Trophoblast cell (in vitro differentiated cells and primary cell): ENCODE measurements around the gene ULK1.

Experiments used
- DNase-seq, 2 donors: peaks; one replicate each; pipeline ENCODE4 v3.0.0-alpha.2; 2016
- H2AFZ ChIP-seq: 2 replicates; pipeline ENCODE4 v1.6.1; 2013; ENCODE audit warnings: low read length, moderate library complexity, mild to moderate bottlenecking; ENCODE audit not compliant: insufficient read depth, poor library complexity
- H2AK5ac ChIP-seq: 2 replicates; pipeline ENCODE4 v1.6.1; 2013; ENCODE audit warnings: mild to moderate bottlenecking, low read length
- H2BK120ac ChIP-seq: 2 replicates; pipeline ENCODE4 v1.6.1; 2013; ENCODE audit warnings: low read length, mild to moderate bottlenecking, moderate library complexity; ENCODE audit not compliant: insufficient read depth, poor library complexity
- H2BK12ac ChIP-seq: 2 replicates; pipeline ENCODE4 v1.6.1; 2013; ENCODE audit warnings: mild to moderate bottlenecking, low read length, moderate library complexity
- H2BK5ac ChIP-seq: 2 replicates; pipeline ENCODE4 v1.6.1; 2013; ENCODE audit warnings: low read length, low read depth, moderate library complexity, mild to moderate bottlenecking; ENCODE audit not compliant: poor library complexity
- H3K14ac ChIP-seq: 2 replicates; pipeline ENCODE4 v1.6.1; 2013; ENCODE audit warnings: mild to moderate bottlenecking, low read length
- H3K18ac ChIP-seq: 2 replicates; pipeline ENCODE4 v1.6.1; 2013; ENCODE audit warnings: mild to moderate bottlenecking, low read length
- H3K23ac ChIP-seq: 2 replicates; pipeline ENCODE4 v1.6.1; 2013; ENCODE audit warnings: low read length
- H3K27ac ChIP-seq: 2 replicates; pipeline ENCODE4 v1.5.1; 2013; ENCODE audit warnings: low read depth, mild to moderate bottlenecking, inconsistent platforms, low read length, moderate library complexity
- H3K27me3 ChIP-seq: 2 replicates; pipeline ENCODE4 v1.6.1; 2013; ENCODE audit warnings: inconsistent platforms, mild to moderate bottlenecking, low read length, moderate library complexity; ENCODE audit not compliant: insufficient read depth
- H3K36me3 ChIP-seq, 2 experiments: 1 replicate in 1 of 2; 2 replicates in 1 of 2; pipeline ENCODE4 v1.6.1; 2013; ENCODE audit warnings: low read length in 2 of 2, mild to moderate bottlenecking in 2 of 2, moderate library complexity in 1 of 2; ENCODE audit not compliant: insufficient read depth in 2 of 2, control insufficient read depth in 1 of 2
- H3K4ac ChIP-seq: 2 replicates; pipeline ENCODE4 v1.6.1; 2013; ENCODE audit warnings: low read depth, mild to moderate bottlenecking, low read length, moderate library complexity
- H3K4me1 ChIP-seq, 2 experiments: 1 replicate in 1 of 2; 2 replicates in 1 of 2; pipeline ENCODE4 v1.6.1; 2013; ENCODE audit warnings: low read length in 2 of 2, mild to moderate bottlenecking in 2 of 2, moderate library complexity in 1 of 2; ENCODE audit not compliant: insufficient read depth in 2 of 2, control insufficient read depth in 1 of 2
- H3K4me2 ChIP-seq: 2 replicates; pipeline ENCODE4 v1.6.1; 2013; ENCODE audit warnings: inconsistent platforms, mild to moderate bottlenecking, low read length, moderate library complexity
- H3K4me3 ChIP-seq: 2 replicates; pipeline ENCODE4 v1.5.1; 2013; ENCODE audit warnings: mild to moderate bottlenecking, low read depth, low read length, inconsistent platforms
- H3K79me1 ChIP-seq: one replicate; pipeline ENCODE4 v1.6.1; 2013; ENCODE audit warnings: low read length
- H3K79me2 ChIP-seq: 2 replicates; pipeline ENCODE4 v1.6.1; 2013; ENCODE audit warnings: low read length, mild to moderate bottlenecking; ENCODE audit not compliant: control insufficient read depth, insufficient read depth, poor library complexity
- H3K9ac ChIP-seq: 2 replicates; pipeline ENCODE4 v1.6.1; 2013; ENCODE audit warnings: mild to moderate bottlenecking, low read length
- H3K9me3 ChIP-seq: 2 replicates; pipeline ENCODE4 v1.6.1; 2013; ENCODE audit warnings: low read depth, mild to moderate bottlenecking, control low read depth, inconsistent platforms, low read length; ENCODE audit not compliant: insufficient read depth
- H4K12ac ChIP-seq: 2 replicates; pipeline ENCODE4 v1.6.1; 2013; ENCODE audit warnings: low read depth, mild to moderate bottlenecking, low read length, moderate library complexity
- H4K8ac ChIP-seq: 2 replicates; pipeline ENCODE4 v1.6.1; 2013; ENCODE audit warnings: low read depth, mild to moderate bottlenecking, low read length, moderate library complexity
- H4K91ac ChIP-seq: one replicate; pipeline ENCODE4 v1.6.1; 2013; ENCODE audit warnings: low read depth, mild to moderate bottlenecking, low read length, moderate library complexity
- WGBS: extraction: QIAGEN DNeasy Blood & Tissue Kit; methylation state at CpG from one replicate; pipeline ENCODE4 v1.1.7; 2013; ENCODE audit warnings: missing lambda C conversion rate; ENCODE audit not compliant: insufficient read length, insufficient coverage; ENCODE audit errors: extremely low coverage; 5-methylcytosine and 5-hydroxymethylcytosine counted together

ULK1 gene

DNA sequence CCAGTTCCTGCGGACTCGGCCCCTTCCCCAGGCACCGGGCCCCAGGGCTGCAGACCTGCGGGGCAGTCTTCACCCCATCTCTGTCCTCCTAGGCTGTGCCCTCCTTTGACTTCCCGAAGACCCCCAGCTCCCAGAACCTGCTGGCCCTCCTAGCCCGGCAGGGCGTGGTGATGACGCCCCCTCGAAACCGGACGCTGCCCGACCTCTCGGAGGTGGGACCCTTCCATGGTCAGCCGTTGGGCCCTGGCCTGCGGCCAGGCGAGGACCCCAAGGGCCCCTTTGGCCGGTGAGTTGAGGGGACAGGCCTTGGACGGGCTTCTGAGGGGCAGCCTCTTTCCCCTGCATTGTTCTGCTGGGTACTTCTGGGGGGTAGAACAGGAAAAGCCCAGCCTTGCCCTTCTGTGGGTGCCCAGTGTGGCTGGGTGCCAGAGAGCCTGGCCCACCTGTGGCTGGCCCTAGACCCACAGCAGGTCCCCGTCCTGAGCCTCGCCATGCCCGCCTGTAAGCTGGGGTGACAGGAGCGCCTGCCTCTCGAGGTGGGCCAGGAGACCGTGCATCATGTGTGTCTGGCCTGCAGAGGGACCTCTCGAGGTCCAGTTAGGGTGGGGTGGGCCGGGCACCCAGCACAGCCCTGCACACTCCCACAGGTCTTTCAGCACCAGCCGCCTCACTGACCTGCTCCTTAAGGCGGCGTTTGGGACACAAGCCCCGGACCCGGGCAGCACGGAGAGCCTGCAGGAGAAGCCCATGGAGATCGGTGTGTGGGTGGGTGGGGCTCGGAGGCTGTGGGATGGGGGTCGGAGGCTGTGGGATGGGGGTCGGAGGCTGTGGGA lies 22.1 kb downstream of the ULK1 start:
- Histone ChIP-seq H3K18ac (no peak overlapping the region), H3K79me2 (no peaks in the 10 kb centered on the region), H2BK12ac (no peak overlapping the region), H3K4ac (no peak overlapping the region), H3K4me2 (no peak overlapping the region), H3K9ac (no peak overlapping the region), H3K23ac (no peak overlapping the region), H3K4me3 (no peak overlapping the region), H3K27me3 (no peaks in the 10 kb centered on the region), H2AK5ac (no peak overlapping the region), H3K36me3 (peaks cover 92 to 96% of the 10 kb centered on the region in 2 experiments), H3K4me1 (no peaks in the 10 kb centered on the region), H4K8ac (no peak overlapping the region), H2BK120ac (no peak overlapping the region), H4K12ac (no peak overlapping the region), H3K79me1 (no peaks in the 10 kb centered on the region), H2AFZ (no peak overlapping the region), H4K91ac (no peak overlapping the region), H3K9me3 (peaks cover 2% of the 10 kb centered on the region), H3K27ac (no peak overlapping the region), H3K14ac (no peak overlapping the region), H2BK5ac (no peak overlapping the region)
- no peak for DNase-seq
- whole genome bisulfite sequencing, result no CpG with 5 or more reads among the region's 36 CpGs

DNA sequence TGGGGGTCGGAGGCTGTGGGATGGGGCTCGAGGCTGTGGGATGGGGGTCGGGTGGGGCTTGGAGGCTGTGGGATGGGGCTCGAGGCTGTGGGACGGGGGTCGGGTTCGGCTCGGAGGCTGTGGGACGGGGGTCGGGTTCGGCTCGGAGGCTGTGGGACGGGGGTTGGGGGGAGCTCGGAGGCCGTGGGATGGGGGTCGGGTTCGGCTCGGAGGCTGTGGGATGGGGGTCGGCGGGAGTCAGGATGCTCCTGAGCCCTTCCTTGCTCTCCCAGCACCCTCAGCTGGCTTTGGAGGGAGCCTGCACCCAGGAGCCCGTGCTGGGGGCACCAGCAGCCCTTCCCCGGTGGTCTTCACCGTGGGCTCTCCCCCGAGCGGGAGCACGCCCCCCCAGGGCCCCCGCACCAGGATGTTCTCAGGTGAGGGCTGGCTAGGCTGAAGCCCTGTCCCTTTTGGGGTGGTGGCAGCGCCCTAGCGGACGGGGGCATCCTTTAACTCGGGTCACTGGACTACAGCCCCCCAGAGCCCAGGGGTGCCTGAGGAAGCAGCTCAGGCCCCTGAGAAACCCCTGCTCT lies 22.8 kb downstream of the ULK1 start:
- no CpG with 5 or more reads among the region's 31 CpGs for WGBS
- Histone ChIP-seq H4K12ac (no peak overlapping the region), H3K9me3 (peaks cover 2% of the 10 kb centered on the region), H3K4me1 (no peaks in the 10 kb centered on the region), H4K8ac (no peak overlapping the region), H2BK12ac (no peak overlapping the region), H3K36me3 (peaks cover 92 to 96% of the 10 kb centered on the region in 2 experiments), H3K23ac (no peak overlapping the region), H2AFZ (no peak overlapping the region), H3K14ac (no peak overlapping the region), H3K9ac (no peak overlapping the region), H2BK5ac (no peak overlapping the region), H2BK120ac (no peak overlapping the region), H3K27me3 (no peaks in the 10 kb centered on the region), H3K4me3 (no peak overlapping the region), H3K79me1 (no peaks in the 10 kb centered on the region), H3K4ac (no peak overlapping the region), H3K4me2 (no peak overlapping the region), H3K18ac (no peak overlapping the region), H4K91ac (no peak overlapping the region), H2AK5ac (no peak overlapping the region), H3K79me2 (no peaks in the 10 kb centered on the region), H3K27ac (no peak overlapping the region)
- no peak for DNase-seq

DNA sequence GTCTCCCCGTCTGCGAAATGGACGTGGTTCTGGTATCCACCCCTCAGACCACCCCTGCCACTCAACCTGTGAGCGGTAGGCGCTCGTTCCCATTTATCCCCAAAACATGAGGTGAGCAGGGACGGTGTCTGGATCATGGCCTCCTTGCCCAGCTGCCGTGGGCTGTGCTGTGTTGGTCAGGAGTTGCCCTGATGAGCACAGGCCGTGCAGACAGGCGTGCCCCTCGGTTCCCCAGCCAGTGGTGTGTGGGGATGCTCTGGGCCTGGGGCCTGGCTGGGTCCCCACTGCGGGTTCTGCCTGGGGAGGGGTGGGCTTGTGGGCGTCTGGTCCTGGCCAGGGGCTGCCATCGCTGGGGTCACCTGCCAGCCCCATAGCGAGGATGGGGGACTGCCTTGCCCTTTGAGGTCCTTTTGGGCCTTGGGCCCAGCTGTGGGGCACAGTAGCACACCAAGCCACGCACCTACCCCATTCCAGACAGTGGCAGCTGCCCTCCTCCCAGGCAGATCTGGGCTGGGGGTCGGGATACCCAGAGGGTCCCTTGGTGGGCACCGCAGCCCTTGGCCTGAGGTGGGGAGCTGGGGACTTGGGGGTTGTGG lies 23.4 kb downstream of the ULK1 start:
- no peak overlapping the region for H2BK5ac ChIP-seq
- H3K4me1 ChIP-seq, result no peaks in the 10 kb centered on the region
- peaks cover 91 to 96% of the 10 kb centered on the region in 2 experiments for H3K36me3 ChIP-seq
- no peak overlapping the region for H2BK120ac ChIP-seq
- H3K14ac ChIP-seq, result no peak overlapping the region
- no peak overlapping the region for H2AFZ ChIP-seq
- no peak overlapping the region for H4K91ac ChIP-seq
- no peaks in the 10 kb centered on the region for H3K27me3 ChIP-seq
- H3K9me3 ChIP-seq, result peaks cover 2% of the 10 kb centered on the region
- H3K4me3 ChIP-seq, result no peak overlapping the region
- no peak overlapping the region for H3K4me2 ChIP-seq
- DNase-seq, result no peak
- H4K8ac ChIP-seq, result no peak overlapping the region
- H3K9ac ChIP-seq, result no peak overlapping the region
- H3K79me2 ChIP-seq, result no peaks in the 10 kb centered on the region
- H2BK12ac ChIP-seq, result no peak overlapping the region
- H3K4ac ChIP-seq, result no peak overlapping the region
- H3K27ac ChIP-seq, result no peak overlapping the region
- H4K12ac ChIP-seq, result no peak overlapping the region
- H3K23ac ChIP-seq, result no peak overlapping the region
- H3K79me1 ChIP-seq, result no peaks in the 10 kb centered on the region
- H2AK5ac ChIP-seq, result no peak overlapping the region
- no peak overlapping the region for H3K18ac ChIP-seq
- no CpG with 5 or more reads among the region's 18 CpGs for WGBS

DNA sequence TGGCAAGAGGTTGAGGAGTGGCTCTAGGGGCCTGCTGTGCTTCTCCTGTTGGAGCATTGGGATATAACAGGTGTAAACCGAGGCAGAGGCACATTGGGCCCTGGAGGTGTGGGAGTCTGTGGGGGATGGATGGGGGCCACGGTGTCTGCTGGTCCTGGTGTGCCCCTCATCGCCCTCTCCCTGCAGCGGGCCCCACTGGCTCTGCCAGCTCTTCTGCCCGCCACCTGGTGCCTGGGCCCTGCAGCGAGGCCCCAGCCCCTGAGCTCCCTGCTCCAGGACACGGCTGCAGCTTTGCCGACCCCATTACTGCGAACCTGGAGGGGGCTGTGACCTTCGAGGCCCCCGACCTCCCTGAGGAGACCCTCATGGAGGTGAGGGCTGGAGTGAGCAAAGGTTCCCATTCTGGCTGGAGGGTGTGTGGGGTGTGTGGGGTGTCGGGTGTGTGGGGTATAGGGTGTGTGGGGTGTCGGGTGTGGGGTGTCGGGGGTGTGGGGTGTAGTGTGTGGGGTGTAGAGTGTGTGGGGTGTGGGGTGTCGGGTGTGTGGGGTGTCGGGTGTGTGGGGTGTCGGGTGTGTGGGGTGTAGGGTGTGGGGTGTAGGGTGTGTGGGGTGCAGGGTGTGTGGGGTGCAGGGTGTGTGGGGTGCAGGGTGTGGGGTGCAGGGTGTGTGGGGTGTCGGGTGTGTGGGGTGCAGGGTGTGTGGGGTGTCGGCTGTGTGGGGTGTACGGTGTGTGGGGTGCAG lies 24.1 kb downstream of the ULK1 start:
- no peak overlapping the region for H3K9ac ChIP-seq
- 95% methylated on average over 2 of the region's 20 CpGs for WGBS
- no peak overlapping the region for H2BK12ac ChIP-seq
- H3K4me1 ChIP-seq, result no peaks in the 10 kb centered on the region
- H3K27me3 ChIP-seq, result no peaks in the 10 kb centered on the region
- no peaks in the 10 kb centered on the region for H3K79me1 ChIP-seq
- no peak overlapping the region for H3K27ac ChIP-seq
- no peak overlapping the region for H3K4me2 ChIP-seq
- H3K4me3 ChIP-seq, result no peak overlapping the region
- no peak overlapping the region for H3K18ac ChIP-seq
- no peak overlapping the region for H3K14ac ChIP-seq
- H2AFZ ChIP-seq, result no peak overlapping the region
- no peaks in the 10 kb centered on the region for H3K79me2 ChIP-seq
- H3K23ac ChIP-seq, result no peak overlapping the region
- H4K12ac ChIP-seq, result no peak overlapping the region
- DNase-seq, result no peak
- no peak overlapping the region for H2AK5ac ChIP-seq
- no peak overlapping the region for H2BK5ac ChIP-seq
- no peak overlapping the region for H4K91ac ChIP-seq
- peaks cover 2% of the 10 kb centered on the region for H3K9me3 ChIP-seq
- H3K36me3 ChIP-seq, result peaks cover 89 to 96% of the 10 kb centered on the region in 2 experiments
- H4K8ac ChIP-seq, result no peak overlapping the region
- H2BK120ac ChIP-seq, result no peak overlapping the region
- H3K4ac ChIP-seq, result no peak overlapping the region
